HG02885 (cell line): Measurements from ENCODE around the gene RAPGEF5.

Experiments used
- ATAC-seq: cut with Tn5 transposase; IDR thresholded peaks from one replicate; pipeline ENCODE4 v1.9.1; 2021; ENCODE audit warnings: mild to moderate bottlenecking; ENCODE audit not compliant: unreplicated experiment, poor library complexity

The RAPGEF5 gene

GRCh38 chr7:22350466-22351328, 6.3 kb downstream of the RAPGEF5 start:
- peak; percentile 47 for ATAC-seq

- no peak for ATAC-seq
These were observed 8.6 kb downstream of the RAPGEF5 start for GRCh38 chr7:22348379-22348778.

GRCh38 chr7:22346383-22347107, 10.4 kb downstream of the RAPGEF5 start:
- ATAC-seq, result no peak

- no peak for ATAC-seq
These were observed 12.3 kb downstream of the RAPGEF5 start for GRCh38 chr7:22344655-22345054.

GRCh38 chr7:22343612-22344011, 13.3 kb downstream of the RAPGEF5 start:
- no peak for ATAC-seq

GRCh38 chr7:22343071-22343470, 13.9 kb downstream of the RAPGEF5 start:
- ATAC-seq, result no peak

- no peak for ATAC-seq
These were observed 17.1 kb downstream of the RAPGEF5 start for GRCh38 chr7:22339725-22340390.

GRCh38 chr7:22338877-22339276, 18.1 kb downstream of the RAPGEF5 start:
- ATAC-seq, result no peak

GRCh38 chr7:22338411-22338810, 18.5 kb downstream of the RAPGEF5 start:
- no peak for ATAC-seq

- ATAC-seq, result no peak
These were observed 23.2 kb downstream of the RAPGEF5 start for GRCh38 chr7:22333680-22334141.

GRCh38 chr7:22332461-22332870, 24.5 kb downstream of the RAPGEF5 start:
- no peak for ATAC-seq

GRCh38 chr7:22331704-22332103, 25.2 kb downstream of the RAPGEF5 start:
- ATAC-seq, result no peak

GRCh38 chr7:22330903-22331302, 26.1 kb downstream of the RAPGEF5 start:
- ATAC-seq, result no peak

- no peak for ATAC-seq
These were observed 27.0 kb downstream of the RAPGEF5 start for GRCh38 chr7:22329816-22330524.

- ATAC-seq, result no peak
These were observed 30.8 kb downstream of the RAPGEF5 start for GRCh38 chr7:22326181-22326580.

GRCh38 chr7:22325671-22326070, 31.3 kb downstream of the RAPGEF5 start:
- no peak for ATAC-seq

GRCh38 chr7:22323714-22324113, 33.2 kb downstream of the RAPGEF5 start:
- ATAC-seq, result no peak

- no peak for ATAC-seq
These were observed 36.5 kb downstream of the RAPGEF5 start for GRCh38 chr7:22320416-22320815.

- ATAC-seq, result no peak
These were observed 37.2 kb downstream of the RAPGEF5 start for GRCh38 chr7:22319424-22320403.
